Activated CD4-positive, alpha-beta T cell treated with anti-CD3 and anti-CD28 coated beads, Interleukin-2, amount 50 U/mL, for 48 hours (primary cell): ENCODE data around the gene PLB1.
A peak's percentile ranks its signal among the peaks of the same experiment; 100 is the strongest.

Source experiments
- DNase-seq, 2 experiments: peaks; one replicate each; pipeline ENCODE4 v3.0.0-alpha.2; 2020

PLB1 gene

DNA sequence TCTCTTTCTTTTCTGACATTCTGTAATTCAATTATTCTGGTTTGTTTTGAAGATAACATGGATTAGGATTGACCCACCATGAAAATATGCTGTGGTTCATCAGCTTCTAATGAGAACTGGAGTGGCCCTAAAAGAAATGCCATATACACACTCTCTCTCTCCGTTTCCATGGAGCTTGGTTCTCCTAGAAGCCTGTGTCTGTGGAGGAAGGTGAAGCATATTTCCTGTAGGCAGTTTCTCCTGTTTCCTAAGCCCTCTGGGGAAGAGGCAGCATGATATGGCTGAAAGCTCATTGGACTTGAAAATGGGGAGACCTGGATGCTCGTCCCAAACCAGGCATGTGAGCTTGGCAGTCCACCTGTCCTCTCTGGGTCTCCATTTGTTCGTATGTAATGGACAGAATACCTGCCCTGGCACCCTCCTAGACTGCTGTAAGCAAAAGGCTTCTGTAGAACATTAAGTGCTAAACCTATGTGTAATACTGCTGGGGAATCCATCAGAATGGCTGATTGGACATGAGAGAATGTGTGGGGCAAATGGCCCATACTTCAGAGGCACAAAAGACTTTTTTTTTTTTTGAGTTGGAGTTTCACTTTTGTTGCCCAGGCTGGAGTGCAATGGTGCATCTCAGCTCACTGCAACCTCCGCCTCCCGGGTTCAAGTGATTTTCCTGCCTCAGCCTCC lies 180.4 kb downstream of the PLB1 start:
- no peak for DNase-seq

DNA sequence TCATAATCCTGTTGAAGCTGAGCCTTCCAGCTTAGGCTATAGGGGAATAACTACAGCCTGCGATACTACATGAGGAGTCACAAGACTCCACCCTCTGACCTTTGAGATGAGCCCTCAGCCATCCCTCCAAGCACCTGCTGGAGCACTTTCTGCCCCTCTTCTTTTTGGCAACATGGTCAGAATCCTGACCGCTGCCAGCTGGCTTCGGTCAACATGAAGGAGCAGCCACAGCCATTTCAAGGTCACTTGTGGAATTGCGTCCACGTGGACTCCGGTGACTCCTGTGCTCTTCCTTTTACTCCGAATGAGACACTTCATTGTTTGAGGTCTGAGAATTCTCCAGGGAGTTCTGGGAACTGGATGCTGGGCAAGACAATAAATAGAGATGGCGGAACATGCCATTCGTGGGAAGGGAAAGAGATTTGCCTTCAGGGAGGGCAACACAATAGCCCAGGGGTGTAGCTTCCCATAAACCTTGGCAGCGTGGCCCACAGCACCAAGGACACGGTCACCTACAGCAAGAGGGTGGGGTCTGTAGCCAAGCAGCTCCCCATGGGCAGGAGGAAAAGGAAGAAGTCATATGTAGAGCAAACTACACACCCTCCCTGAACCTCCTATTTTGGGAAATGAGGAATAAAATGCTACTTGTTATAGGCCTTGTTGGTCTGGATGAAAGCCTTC lies 182.5 kb downstream of the PLB1 start:
- no peak for DNase-seq

DNA sequence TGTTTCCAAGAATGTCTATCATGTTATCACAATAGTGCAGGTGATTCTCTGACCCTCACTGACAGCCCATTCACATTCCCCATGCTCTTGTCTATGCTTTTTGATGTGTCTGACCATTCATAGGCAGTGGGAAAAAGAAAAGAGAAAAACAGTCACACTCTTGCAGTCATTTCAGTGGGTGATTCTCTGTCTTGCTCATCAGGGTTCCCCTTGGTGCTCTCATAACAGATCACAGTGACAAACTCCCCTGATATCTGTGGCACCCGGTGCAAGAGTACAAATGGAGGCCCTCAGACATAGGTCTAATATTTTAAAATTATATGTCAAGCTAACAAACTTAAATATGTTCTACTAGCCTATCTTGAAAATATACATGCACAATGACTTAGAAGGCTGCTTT lies 183.1 kb downstream of the PLB1 start:
- DNase-seq: peak; percentile 26 to 52

DNA sequence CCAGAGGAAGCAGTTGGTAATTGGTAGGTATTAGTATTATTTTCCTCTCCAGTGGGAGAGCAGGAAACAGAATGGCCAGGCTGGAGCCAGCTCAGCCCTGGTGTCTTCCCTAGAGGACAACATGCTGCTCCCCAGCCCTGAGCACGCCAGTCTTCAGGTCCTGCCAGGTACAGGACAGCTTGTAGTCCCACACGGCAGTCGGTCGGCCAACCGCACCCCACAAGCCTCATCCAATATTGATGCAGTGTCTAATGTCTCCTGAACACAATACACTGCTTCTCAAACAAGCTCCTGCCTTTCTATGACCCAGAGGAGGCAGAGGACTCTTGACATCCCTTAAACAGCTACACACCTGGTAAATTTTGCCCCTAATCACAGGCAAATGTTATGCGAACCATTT lies 184.8 kb downstream of the PLB1 start:
- DNase-seq: no peak

DNA sequence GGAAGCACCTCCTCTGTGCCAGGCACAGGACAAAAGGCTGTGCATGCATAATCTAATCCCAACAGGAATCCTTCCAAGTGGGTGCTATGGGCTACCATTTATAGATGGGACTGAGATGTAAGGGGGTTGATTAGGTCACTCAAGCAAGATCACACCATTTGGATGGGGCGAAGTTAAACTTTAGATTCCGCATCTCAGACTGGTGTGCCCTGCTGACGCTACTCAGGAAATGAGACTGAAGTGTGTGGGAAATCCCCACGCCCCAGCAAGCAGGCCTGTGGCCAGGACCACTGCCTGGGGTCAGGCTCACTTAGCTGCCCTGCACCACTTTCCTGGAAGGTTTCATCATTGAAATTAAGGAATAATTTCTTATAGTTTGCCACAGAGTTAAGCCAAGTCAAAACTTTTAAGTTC lies 185.3 kb downstream of the PLB1 start:
- peak; percentile 67 to 79 for DNase-seq

DNA sequence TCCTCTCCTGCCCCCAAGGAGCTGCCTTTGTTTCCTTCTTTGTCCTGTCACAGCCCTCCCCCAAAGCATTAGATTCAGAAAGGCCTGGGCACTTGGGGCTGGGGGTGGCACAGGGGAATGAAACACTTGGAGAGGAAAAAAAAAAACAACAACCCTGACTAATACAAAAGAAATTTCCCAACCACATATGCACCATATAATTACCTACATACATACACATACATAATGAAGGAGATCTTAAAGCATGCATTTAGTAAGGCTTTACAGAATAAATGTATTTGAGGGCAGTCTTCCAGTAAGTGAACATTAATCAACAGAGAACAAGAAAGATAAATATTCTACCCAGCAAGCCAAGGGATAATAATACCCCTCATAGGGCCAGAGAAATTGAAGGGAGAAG lies 185.7 kb downstream of the PLB1 start:
- no peak for DNase-seq

DNA sequence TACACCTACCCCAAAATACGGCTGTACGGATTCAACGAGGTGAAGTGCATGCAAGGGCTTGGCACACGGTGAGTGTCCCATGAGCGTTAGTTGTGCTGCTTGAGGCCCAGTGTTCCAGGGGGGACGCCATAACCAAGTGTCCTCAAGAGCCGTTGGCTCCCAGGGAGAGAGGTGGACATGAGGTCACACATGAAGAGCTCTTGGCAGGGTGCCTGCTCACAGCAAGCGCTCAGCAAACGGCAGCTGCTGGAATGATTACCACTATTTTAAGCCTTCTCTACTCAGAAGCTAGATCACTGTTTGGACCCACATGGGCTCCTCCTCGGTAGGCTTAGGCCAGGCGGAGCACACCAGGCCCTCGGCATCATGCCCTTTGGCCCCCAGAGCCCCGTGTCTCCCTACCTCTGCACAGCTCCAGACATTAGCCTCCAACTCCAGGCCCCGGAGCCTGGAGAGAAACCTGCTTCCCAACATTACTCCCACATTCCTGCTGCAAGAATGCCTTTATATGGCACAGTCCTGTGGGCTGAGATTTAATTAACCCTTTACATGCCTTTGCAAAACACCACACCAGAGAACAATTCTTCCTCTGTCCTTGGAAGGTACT lies 187.3 kb downstream of the PLB1 start:
- DNase-seq: no peak

DNA sequence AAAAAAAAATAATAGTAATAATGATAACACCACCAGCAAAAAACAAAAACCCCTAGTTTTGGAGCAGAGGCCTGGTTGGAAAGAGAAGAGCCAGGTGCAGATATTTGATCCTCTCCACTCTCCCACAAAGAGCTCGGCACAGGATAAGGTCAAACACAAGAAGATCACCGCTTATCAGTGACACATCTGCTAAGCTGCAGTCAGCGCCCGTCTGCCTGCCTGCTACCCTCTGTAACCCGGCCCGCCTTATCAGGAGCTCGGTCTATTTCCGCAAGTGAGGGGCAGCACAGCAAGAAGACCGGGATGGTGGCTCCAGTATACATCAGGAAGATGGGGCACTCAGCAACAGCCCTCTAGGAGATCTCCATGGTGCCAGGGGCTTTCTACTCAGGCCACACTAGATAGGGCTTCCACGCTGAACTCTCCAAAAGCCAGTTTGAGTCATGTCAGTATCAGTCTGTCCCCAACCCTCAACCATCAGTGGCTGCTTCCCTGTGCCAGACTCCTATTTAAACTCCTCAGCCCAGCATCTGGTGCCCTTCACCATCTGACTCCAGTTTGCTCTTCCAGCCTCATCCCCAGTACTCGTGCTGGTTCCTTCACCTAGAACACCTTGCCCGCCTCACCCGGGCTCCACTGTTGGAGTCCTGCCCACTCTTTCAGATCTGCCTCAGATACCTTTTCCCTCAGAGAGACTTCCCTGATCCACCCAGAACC lies 188.4 kb downstream of the PLB1 start:
- no peak for DNase-seq

DNA sequence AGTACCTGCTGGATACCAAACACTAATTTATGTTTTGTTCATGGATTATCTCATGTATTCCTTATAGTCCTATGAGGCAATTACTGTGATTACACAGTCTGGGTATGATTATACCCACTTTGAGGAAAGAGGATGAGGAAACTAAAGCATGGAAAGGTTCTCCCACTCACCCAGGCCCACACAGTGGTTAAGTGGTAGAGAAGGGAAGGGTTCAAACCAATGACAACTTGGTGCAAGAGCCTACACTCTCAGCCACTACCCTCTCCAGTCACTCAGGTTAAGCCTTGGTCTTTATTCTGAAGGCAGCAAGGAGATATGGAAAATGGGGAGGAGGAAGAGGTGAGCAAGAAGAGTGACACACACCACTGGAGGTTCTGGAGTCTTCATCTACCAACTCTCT lies 191.3 kb downstream of the PLB1 start:
- no peak for DNase-seq

DNA sequence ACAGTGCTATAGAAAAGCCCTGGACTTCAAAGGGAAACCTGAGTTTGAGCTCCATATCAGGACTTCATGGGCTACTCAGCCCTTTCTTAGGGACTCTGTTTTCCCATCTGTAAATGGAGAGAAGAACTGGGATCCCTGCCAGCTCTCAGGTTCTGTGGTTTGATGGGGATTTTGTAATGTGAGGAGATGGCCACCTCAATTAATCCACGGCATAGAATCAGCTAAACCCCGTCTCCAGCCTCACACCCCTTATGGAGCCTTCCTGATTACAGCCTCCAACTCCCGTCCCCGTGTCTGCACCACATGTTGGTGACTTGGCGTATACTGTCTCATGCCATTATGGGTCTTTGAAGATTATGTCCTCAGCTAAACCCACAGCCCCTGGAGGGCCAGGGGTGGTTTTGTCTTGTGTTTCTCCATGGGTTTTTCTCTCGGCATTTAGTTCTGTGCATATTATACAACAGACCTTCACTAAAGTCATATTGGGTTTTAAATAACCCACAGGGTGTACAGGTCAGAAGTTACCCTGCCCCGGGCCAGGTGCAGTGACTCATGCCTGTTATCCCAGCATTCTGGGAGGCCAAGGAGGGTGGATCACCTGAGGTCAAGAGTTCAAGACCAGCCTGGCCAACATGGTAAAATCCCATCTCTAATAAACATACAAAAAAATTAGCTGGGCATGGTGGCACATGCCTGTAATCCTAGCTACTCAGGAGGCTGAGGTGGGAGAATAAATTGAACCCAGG lies 192.0 kb downstream of the PLB1 start:
- no peak for DNase-seq

DNA sequence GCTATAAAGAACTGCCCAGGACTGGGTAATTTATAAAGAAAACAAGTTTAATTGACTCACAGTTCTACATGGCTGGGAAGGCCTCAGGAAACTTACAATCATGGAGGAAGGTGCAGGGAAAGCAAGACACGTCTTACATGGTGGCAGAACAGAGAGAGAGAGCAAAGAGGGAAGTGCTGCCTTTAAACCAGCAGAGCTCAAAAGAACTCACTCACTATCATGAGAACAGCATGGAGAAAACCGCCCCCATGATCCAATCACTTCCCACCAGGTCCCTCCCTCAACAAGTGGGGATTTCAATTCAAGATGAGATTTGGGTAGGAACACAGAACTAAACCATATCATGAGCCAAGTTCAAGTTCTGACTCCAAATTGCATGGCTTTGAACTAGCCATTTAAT lies 193.0 kb downstream of the PLB1 start:
- DNase-seq: no peak

DNA sequence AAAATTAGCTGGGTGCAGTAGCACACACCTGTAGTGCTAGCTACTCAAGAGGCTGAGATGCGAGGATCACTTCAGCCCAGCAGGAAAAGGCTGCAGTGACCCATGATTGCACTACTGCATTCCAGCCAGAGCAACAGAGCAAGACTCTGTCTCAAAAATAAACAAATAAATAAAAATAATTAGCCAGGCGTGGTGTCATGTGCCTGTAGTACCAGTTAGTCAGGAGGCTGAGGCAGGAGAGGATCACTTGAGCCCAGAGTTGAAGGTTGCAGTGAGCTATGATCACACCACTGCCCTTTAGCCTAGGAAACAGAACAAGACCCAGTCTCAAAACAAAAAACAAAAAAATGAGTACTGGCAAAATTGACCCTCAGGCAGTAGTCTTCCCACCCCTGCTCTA lies 193.9 kb downstream of the PLB1 start:
- DNase-seq: no peak

DNA sequence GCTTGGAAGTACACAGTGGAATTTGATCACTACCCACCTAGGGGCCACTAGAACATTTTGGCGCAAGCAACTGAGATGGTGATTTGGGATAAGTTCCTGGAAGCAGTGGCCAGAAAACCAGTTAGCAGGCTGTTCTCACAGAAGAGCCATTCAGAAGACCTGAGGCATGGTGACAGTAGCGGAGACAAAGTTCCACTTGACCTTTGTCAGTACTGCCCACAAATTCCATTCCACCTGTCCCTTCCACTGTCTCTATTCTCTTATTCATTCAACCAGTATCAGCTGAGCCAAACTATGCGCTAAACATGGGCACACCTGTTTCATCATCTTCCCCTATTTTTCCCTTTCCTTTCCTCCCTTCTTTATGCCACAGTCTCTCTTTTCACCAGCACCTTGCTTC lies 196.6 kb downstream of the PLB1 start:
- DNase-seq: no peak

DNA sequence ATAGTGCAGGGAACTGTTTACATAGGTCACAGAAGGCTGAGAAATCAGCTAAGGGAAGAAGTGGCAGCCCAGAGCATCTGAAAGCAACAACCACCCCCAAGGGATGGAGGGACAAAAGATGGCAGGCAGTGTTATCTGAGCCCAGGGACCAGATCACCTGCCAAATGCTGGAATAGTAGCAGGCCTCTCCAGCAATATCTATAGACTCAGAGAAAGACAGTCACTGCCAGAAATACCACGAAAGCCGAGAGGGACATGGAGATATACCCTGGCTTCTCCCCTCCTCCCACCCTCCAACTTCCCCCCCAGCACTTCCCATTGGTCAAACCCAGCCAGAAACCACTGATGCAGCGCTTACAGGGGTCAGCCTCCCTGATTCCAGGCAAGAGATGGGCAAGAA lies 197.4 kb downstream of the PLB1 start:
- DNase-seq: no peak
